Endothelial cell of umbilical vein (primary cell): ENCODE results near the gene VKORC1. TPM values are rescaled to one million over a fixed set of nuclear protein-coding genes. Genes with fewer than 3 reads are reported as not detected.

Source experiments
- BruUV-seq: library from RNA; stranded (reverse); fragments of 400-500 nt; replicated peaks from 2 replicates; lab custom pipeline; 2021; lab: Mats Ljungman, UMichigan
- CTCF ChIA-PET: fragments of 300-600, 350-600 bp; sonication (Branson Sonifier 250); formaldehyde crosslinking; loops from one replicate; lab custom pipeline; 2021; ENCODE audit warnings: antibody characterized with exemption, inconsistent platforms; lab: Charles Lee
- POLR2A ChIA-PET: fragments of 300-600, 350-600 bp; sonication (Branson Sonifier 250); formaldehyde crosslinking; loops from one replicate; lab custom pipeline; 2021; ENCODE audit warnings: antibody characterized with exemption, inconsistent platforms; lab: Charles Lee
- DNase-seq: peaks from one replicate; pipeline ENCODE4 v3.0.0-alpha.2; 2011; ENCODE audit warnings: low read depth, low spot score
- FAIRE-seq: peaks from 2 replicates; lab custom pipeline; 2011; peaks lifted over from hg19 to GRCh38; lab: Jason Lieb, UNC
- H2AFZ ChIP-seq: 2 replicates; pipeline ENCODE4 v1.6.0; 2012; ENCODE audit warnings: low read depth, low read length, control low read depth, inconsistent platforms
- H3K27ac ChIP-seq: 2 replicates; pipeline ENCODE4 v1.5.1; 2011; ENCODE audit warnings: low read depth, mild to moderate bottlenecking, control low read depth, low read length, moderate library complexity; ENCODE audit not compliant: insufficient read depth
- H3K27me3 ChIP-seq, 2 experiments: 2 replicates each; pipeline versions ENCODE4 v1.6.0 to v1.6.1; 2011; ENCODE audit warnings: low read length in 2 of 2, mixed read lengths in 1 of 2; ENCODE audit not compliant: control insufficient read depth in 2 of 2, insufficient read depth in 2 of 2
- H3K36me3 ChIP-seq, 2 experiments: 2 replicates in 1 of 2; 3 replicates in 1 of 2; pipeline ENCODE4 v1.5.1; 2011; ENCODE audit warnings: low read length in 2 of 2, mild to moderate bottlenecking in 1 of 2, moderate library complexity in 1 of 2; ENCODE audit not compliant: control insufficient read depth in 2 of 2, insufficient read depth in 2 of 2; ENCODE audit errors: extremely low read depth in 1 of 2
- H3K4me1 ChIP-seq: 3 replicates; pipeline ENCODE4 v1.5.1; 2011; ENCODE audit warnings: mild to moderate bottlenecking, low read length; ENCODE audit not compliant: control insufficient read depth, insufficient read depth; ENCODE audit errors: extremely low read depth
- H3K4me2 ChIP-seq: 2 replicates; pipeline ENCODE4 v1.6.1; 2011; ENCODE audit warnings: low read length, control low read depth, mixed read lengths; ENCODE audit not compliant: insufficient read depth
- H3K4me3 ChIP-seq, 3 experiments: fragments of 200-600 bp in 1 of 3; sonication (generic), shearing (Covaris generic) in 1 of 3; replicated peaks in 1 of 3; 2 replicates each; pipeline ENCODE4 v1.5.1; 2011 to 2016; ENCODE audit warnings: control low read depth in 3 of 3, low read length in 3 of 3, mild to moderate bottlenecking in 2 of 3, inconsistent platforms in 1 of 3, low read depth in 1 of 3, moderate library complexity in 1 of 3; ENCODE audit not compliant: insufficient read depth in 1 of 3
- H3K79me2 ChIP-seq: 2 replicates; pipeline ENCODE4 v1.6.0; 2012; ENCODE audit warnings: low read length, inconsistent platforms; ENCODE audit not compliant: control insufficient read depth, insufficient read depth
- H3K9ac ChIP-seq: replicated peaks from 2 replicates; pipeline ENCODE3; 2011; ENCODE audit warnings: low read length, control low read depth; ENCODE audit not compliant: insufficient read depth; ENCODE audit errors: extremely low read depth
- H3K9me1 ChIP-seq: replicated peaks from 3 replicates; pipeline ENCODE4 v1.6.0; 2011; ENCODE audit warnings: mild to moderate bottlenecking, low read length; ENCODE audit not compliant: control insufficient read depth, insufficient read depth; ENCODE audit errors: extremely low read depth
- H3K9me3 ChIP-seq: replicated peaks from 2 replicates; pipeline ENCODE4 v1.5.1; 2012; ENCODE audit warnings: low read length, inconsistent platforms; ENCODE audit not compliant: control insufficient read depth, insufficient read depth
- H4K20me1 ChIP-seq: replicated peaks from 2 replicates; pipeline ENCODE3; 2011; ENCODE audit warnings: mild to moderate bottlenecking, low read length; ENCODE audit not compliant: control insufficient read depth, insufficient read depth; ENCODE audit errors: extremely low read depth
- CTCF ChIP-seq, 2 donors: IDR thresholded peaks; 1 replicate in 1 of 2; 2 replicates in 1 of 2; pipeline ENCODE4 v1.5.1; 2011; ENCODE audit warnings: low read length in 2 of 2, mild to moderate bottlenecking in 2 of 2, moderate library complexity in 2 of 2, control low read depth in 1 of 2, inconsistent platforms in 1 of 2, low read depth in 1 of 2; ENCODE audit not compliant: insufficient read depth in 1 of 2; ENCODE audit errors: extremely low read depth in 1 of 2
- EZH2 ChIP-seq: IDR thresholded peaks from 2 replicates; pipeline ENCODE4 v1.6.1; 2012; ENCODE audit warnings: borderline replicate concordance, low read depth, mild to moderate bottlenecking, moderate library complexity, low read length, inconsistent platforms; ENCODE audit not compliant: severe bottlenecking
- FOS ChIP-seq: IDR thresholded peaks from 2 replicates; pipeline ENCODE4 v1.6.1; 2011; ENCODE audit warnings: mild to moderate bottlenecking, low read length, moderate library complexity, borderline replicate concordance; ENCODE audit not compliant: insufficient read depth
- GATA2 ChIP-seq: IDR thresholded peaks from 2 replicates; pipeline ENCODE4 v1.7.0; 2011; ENCODE audit warnings: low read depth, mild to moderate bottlenecking, moderate library complexity, mixed read lengths, low read length; ENCODE audit not compliant: insufficient read length, insufficient read depth
- JUN ChIP-seq: IDR thresholded peaks from 2 replicates; pipeline ENCODE4 v1.6.1; 2011; ENCODE audit warnings: borderline replicate concordance, low read depth; ENCODE audit not compliant: insufficient read length, insufficient read depth
- MAX ChIP-seq: IDR thresholded peaks from 2 replicates; pipeline ENCODE4 v1.6.1; 2011; ENCODE audit not compliant: insufficient read depth, insufficient read length
- MYC ChIP-seq: IDR thresholded peaks from one replicate; pipeline ENCODE4 v1.6.1; 2011; ENCODE audit warnings: mild to moderate bottlenecking, low read depth, low read length
- POLR2A ChIP-seq: IDR thresholded peaks from 2 replicates; pipeline ENCODE4 v1.6.1; 2012; ENCODE audit warnings: low read depth, mild to moderate bottlenecking, control low read depth, low read length
- POLR2AphosphoS5 ChIP-seq: IDR thresholded peaks from 2 replicates; pipeline ENCODE4 v1.6.1; 2012; ENCODE audit warnings: low read depth, mild to moderate bottlenecking, control low read depth, low read length, moderate library complexity; ENCODE audit not compliant: insufficient read depth
- dilution Hi-C: fragments of 300-500 bp; cut with MboI; formaldehyde crosslinking; loops from one replicate; pipeline ENCODE4 v1.15.0; 2019; ENCODE audit warnings: low sequenced_read_pairs; ENCODE audit not compliant: extremely low pct_ligation_motif_present
- intact Hi-C: fragments of 100-400 bp; cut with micrococcal nuclease; formaldehyde crosslinking; loops from one replicate; pipeline ENCODE4 v1.10.0; 2022
- polyA plus RNA-seq, 4 experiments: library from polyadenylated mRNA; depleted of rRNA in 3 of 4; stranded (reverse) in 3 of 4; unstranded in 1 of 4; fragments of >200 nt; gene quantifications; 2 replicates each; pipeline versions ENCODE4 v1.2.1 to v1.2.3, GENCODE V29; 2011 to 2012; ENCODE audit warnings: missing spikeins in 1 of 4
- total RNA-seq: library from RNA; stranded (reverse); gene quantifications from 2 replicates; pipeline ENCODE4 v1.2.3, GENCODE V29; 2021

Gene VKORC1
- total and polyA plus RNA-seq, 2 donors (not counting 3 experiments of a cell fraction or from before 2014, with no cell fraction given): 93.5 to 586 TPM

GRCh38 chr16:31055613-31056012 lies 39.0 kb downstream of the VKORC1 start:
- Histone ChIP-seq H3K4me1 (peaks cover 2% of the 10 kb centered on the region), H3K27me3 (no peaks in the 10 kb centered on the region), H3K27ac (no peak overlapping the region), H3K9ac (no peak overlapping the region), H3K79me2 (no peaks in the 10 kb centered on the region), H3K4me2 (no peak overlapping the region), H3K9me3 (no peaks in the 10 kb centered on the region), H3K4me3 (no peak overlapping the region), H2AFZ (no peak overlapping the region), H3K36me3 (peaks cover 0 to 2% of the 10 kb centered on the region in 2 experiments), H3K9me1 (no peaks in the 10 kb centered on the region), H4K20me1 (no peaks in the 10 kb centered on the region)
- CTCF ChIA-PET: no interaction called here
- TF ChIP-seq CTCF (IDR thresholded peaks at IDR 0.05; ENCODE audit: extremely low read depth in 1 of 2, insufficient read depth in 1 of 2, low read depth in 1 of 2, low read length in 2 of 2) (no peak), EZH2 (no peak), MYC (no peak), POLR2A (no peak), MAX (no peak), POLR2AphosphoS5 (no peak), FOS (no peak), JUN (no peak), GATA2 (no peak)
- BruUV-seq: no TSS peak
- intact Hi-C loops: no loop called here
- no peak for FAIRE-seq
- POLR2A ChIA-PET: interaction anchor here (0.7 kb wide), 2 partner anchors 87 to 805 kb away, joined by 4 to 6 read pairs; no protein-coding TSS in a partner anchor
- no peak for DNase-seq
- dilution Hi-C loops: no loop called here
